ENCODE measurements around the gene ICAM1.

ICAM1 gene

DNA sequence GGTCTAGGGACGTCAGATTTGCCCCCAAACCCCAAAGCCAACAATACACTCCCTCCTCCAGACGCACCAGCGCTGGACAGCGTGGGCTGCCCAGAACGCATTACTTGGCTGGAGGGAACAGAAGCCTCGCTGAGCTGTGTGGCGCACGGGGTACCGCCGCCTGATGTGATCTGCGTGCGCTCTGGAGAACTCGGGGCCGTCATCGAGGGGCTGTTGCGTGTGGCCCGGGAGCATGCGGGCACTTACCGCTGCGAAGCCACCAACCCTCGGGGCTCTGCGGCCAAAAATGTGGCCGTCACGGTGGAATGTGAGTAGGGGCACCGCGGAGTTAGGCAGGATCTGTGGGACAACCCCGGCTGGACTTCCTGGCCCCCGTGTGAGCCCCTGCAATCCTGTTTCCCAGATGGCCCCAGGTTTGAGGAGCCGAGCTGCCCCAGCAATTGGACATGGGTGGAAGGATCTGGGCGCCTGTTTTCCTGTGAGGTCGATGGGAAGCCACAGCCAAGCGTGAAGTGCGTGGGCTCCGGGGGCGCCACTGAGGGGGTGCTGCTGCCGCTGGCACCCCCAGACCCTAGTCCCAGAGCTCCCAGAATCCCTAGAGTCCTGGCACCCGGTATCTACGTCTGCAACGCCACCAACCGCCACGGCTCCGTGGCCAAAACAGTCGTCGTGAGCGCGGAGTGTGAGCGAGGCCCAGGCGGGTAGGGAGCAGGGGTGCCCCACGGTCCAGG, 22.9 kb downstream of the ICAM1 start:
- DNase-seq (ENCODE audit: low spot score): no peak

DNA sequence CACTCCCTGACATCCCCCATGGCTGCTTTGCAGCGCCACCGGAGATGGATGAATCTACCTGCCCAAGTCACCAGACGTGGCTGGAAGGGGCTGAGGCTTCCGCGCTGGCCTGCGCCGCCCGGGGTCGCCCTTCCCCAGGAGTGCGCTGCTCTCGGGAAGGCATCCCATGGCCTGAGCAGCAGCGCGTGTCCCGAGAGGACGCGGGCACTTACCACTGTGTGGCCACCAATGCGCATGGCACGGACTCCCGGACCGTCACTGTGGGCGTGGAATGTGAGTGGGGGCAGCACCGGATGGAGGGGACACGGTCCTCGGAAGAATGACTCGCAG, 23.4 kb downstream of the ICAM1 start:
- DNase-seq (ENCODE audit: low spot score): peak; percentile 63

DNA sequence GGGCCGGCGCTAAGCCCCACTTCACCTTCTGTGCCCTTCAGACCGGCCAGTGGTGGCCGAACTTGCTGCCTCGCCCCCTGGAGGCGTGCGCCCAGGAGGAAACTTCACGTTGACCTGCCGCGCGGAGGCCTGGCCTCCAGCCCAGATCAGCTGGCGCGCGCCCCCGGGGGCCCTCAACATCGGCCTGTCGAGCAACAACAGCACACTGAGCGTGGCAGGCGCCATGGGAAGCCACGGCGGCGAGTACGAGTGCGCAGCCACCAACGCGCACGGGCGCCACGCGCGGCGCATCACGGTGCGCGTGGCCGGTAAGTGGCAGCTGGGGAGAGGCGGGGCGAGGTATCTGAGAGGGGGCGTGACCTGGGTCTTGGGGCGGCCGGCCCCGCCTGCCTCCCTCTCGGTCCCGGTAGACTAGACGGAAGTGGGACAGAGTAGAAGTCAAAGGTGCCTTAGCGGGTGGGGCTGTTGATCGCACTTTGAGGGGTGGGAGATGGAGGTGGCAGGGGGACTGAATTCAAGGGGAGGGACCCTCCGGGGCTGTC, 24.5 kb downstream of the ICAM1 start:
- DNase-seq (ENCODE audit: low spot score): no peak

DNA sequence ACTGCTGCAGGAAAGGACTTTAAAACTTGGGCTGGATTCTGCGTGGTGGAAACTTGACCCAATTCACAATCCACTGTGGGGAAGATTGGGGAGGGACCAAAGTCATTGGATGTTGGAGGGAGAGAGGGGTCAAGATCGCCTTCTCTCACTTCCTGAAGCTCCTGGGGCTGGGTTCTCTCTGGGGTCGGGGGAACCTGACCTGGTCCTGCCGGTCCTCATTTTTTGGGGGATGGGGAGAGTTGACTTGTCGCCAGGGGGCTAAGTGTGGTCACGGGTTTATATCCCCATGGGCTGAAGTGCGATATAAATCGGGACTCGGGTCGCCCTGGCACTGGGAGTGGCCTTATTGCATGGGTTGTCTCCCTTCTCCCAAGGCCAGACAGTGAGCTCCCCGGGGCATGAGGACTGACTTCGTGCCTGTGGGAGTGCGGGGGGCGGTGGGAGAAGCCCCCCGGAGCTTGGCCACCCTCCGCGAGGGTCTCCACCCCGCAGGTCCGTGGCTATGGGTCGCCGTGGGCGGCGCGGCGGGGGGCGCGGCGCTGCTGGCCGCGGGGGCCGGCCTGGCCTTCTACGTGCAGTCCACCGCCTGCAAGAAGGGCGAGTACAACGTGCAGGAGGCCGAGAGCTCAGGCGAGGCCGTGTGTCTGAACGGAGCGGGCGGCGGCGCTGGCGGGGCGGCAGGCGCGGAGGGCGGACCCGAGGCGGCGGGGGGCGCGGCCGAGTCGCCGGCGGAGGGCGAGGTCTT, 25.1 kb downstream of the ICAM1 start:
- DNase-seq (ENCODE audit: low spot score): no peak

DNA sequence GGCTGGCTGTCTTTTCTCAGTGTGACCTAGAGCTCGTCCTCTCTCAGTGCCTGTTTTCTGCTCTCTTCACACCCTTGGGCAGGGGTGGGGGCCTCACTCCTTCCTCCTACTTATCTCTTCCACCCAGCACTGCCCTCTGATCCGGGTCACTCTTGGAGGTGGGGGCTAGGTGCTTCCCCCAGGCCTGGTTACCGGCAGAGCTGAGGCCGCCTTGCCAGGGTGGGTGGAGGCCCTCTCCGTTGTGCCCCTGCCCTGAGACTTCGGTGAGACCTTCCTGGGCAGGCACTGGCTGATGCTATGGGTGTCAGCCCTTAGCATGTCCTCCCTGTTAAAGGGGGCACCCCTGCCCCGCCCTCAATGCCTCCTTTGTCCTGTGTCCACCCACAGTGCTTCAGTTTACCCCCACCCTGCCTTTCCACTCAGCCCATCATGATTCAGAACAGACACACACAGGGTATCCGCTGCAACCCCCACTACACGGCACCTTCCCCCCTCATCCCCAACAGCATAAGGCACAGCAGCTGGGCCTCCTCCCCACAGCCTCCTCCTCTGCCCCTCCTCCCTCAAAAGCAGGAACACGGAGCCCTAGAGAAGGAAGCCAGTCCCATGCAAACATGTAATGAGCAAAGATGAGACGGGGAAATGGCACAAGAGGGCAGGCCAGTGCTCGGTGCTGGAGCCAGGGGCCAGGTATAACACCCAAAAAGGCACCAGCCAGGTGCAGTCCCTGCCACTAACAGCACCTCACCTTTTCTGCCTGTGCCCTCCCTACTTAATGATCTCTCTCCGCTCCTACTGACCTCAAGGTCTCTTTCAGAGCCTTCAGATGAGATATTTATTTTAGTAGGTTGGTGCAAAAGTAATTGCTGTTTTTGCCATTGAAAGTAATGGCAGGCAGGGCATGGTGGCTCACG, 28.9 kb downstream of the ICAM1 start:
- DNase-seq (ENCODE audit: low spot score): no peak

DNA sequence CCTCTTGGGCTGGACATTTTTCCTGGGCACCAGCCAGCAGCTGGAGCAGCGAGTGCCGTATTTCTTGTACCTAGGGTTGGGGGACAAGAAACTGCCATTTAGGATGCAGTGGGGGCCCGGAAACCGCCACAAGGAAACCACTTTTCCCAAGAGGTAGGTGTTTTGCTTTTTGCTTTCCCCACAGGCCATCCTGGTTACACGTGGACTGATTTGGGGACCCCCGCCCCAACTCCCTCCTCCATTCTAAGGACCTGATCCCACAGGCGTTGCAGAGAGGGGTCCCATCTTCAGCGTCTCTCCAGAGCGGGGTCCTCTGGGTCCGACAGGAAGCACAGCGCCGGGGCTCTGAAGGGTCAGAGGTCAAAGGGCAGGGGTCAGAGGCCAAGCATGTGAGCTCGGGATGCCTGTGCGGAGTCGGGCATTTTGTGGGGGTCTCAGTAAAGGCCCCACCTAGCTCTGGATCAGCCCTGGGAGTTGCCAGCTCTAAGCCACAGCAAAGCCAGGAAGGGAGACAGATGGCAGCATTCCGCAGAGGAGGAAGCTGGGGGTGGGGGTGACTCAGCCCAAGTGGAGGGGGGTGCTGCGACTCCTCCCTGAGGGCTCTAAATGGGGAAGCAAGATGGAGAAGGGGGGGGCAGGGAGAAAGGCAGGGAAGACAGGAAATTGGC, 34.4 kb downstream of the ICAM1 start:
- no peak for DNase-seq (ENCODE audit: low spot score)

DNA sequence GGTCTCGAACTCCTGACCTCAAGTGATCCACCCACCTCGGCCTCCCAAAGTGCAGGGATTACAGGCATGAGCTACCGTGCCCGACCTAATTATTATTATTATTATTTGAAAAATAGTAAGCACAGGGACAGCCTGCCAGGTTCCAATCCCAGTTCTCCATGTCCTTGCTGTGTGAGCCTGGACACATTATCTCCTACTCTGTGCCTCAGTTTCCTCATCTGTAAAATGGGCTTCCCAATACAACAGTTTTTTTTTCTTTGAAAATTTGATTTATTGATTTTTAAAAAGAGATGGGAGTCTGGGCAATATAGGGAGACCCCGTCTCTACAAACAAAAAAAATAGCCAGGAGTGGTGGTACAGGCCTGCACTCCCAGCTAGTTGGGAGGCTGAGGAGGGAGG, 35.4 kb downstream of the ICAM1 start:
- DNase-seq (ENCODE audit: low spot score): no peak

DNA sequence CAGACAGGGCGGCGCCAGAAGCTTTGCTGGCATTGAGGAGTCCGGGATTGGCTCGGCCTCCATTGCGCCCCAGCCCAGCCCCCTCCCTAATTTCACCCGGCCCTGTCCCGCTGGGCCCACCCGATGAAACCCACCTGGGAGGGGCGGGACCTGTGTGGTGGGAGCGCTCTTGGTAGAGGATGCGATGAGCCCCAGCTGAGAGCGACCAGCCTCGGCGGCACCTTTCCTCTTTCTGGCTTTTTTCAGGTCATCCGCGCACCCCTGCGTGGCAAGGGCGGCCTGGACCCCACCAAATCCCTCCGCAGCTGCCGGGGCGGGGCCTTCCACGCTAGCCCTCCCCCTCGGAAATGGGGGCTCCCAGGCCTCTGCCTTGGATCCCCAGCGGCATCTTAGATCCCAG, 38.5 kb downstream of the ICAM1 start, which contains the start of gene ZGLP1:
ZGLP1 (minus strand) TSS at position 393 of the 400 bp plus-strand sequence.
- DNase-seq (ENCODE audit: low spot score): no peak

DNA sequence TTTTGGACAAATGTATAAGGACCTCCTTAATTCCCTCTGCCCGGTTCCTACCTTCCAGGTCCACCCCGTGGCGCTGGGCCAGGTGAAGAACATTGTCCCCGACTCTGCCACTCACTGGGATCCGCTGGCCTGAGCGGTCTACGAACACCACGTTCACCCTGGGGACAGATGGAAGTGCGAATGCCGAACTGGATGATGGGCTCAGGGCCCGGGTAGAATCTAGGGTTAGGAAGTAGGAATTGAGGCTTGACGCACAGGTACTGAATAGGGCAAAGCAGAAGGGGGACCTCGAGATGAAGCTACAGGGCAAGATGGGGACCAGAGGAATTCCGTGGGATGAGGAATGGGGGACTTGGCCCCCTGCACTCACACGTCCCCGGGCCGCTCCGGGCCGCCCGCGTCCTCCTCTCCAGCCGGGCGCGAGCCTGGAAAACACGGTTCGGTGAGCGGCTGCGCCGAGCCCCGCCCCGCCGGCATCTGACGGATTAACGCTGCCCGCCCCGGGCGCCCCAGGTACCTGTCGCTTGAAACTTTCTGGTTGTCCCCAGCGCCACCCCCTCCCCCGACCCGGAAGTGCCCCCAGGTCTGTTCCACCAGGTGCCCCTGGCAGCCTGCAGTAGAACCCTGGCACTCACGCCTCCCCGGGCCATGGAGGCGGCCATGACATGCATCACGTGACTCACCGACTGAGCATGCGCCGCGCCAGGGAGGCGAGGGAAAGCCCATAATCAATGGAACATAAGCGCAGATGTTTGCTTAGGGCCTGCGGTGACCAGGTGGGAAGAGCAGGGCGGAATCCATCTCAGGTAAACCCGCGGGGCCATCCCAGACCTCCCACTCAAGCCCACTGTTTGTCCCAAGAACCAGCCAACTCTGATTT, 44.7 kb downstream of the ICAM1 start, which contains the start of gene FDX2:
FDX2 (minus strand) TSS at position 681 of the 880 bp plus-strand sequence; CDS start at position 662, 19 bp downstream.
- DNase-seq (ENCODE audit: low spot score): peak; percentile 91

DNA sequence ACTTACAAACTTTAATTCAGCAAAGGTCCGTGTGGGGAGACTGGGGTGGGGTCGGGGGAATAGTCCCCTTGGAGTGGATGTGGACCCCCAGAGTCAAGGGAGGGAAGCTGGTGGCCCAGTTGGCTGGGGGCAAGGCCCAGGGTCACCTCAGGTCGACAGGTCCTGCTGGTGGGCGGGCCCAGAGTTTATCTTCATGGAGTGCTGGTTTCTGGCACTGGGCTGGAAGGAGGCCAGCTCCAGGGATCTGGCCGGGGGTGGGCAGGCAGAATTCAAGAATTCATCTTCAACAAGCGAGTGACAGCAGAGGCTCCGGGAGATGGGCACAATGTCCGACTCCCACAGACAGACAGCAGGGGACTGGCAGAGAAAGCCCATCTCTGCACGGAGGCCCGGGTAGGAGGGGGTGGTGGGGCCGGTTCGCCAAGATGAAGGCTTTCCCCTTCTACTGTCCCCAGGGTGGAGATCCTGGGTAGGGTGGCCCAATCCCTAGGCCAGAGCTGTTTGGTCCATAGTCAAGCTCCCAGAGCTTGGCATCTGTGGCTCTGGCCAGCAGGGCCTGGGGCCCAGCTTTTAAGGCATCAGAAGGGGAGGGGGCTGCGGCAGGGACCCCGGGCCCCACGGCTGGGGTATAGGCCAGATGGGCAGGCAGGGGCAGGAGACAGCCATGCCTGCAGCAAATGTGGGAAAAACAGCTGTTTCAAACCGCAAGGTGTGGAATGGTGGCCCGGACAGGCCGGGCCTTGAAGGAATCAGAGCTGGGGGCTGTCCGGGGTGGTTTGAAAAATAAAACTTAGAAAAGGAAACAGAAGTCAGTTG, 45.5 kb downstream of the ICAM1 start:
- DNase-seq (ENCODE audit: low spot score): no peak

DNA sequence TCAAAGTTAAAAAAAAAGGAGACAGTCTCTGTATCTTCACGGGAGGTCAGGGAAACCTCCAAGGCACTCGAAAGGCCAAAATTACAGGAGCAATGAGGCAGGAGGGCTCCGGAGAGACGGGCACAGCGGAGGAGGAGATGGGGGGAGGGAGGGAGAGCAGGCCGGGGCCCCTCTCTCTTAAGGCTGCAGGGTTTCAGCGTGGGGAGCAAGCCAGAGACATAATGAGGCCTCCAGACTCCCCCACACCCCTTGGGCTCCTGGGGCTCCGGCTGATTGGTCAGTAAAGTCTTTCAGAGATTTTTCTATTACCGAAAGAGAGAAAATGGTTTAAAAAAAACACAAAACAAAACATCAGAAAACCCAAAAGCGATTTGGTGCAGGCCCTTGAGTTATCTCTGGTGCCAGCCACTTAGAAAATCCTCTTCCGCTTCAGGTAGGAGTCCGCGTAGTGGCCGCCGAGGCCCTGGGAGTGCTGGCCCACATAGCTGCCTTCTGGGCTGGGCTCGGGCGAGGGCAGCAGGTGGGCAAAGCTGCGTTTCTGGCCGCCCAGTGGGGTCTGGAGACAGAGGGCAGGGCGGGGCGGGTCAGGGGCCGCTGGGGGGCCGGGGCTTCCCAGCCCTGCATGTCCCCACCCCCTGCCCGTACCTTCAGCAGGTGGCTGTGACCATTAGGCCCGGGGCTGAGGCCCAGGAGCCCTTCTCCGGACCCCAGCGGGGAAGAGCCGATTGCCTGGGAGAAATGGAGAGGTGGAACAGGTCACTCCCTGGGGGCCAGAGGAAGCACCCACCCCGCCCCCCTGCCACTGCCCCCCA, 46.3 kb downstream of the ICAM1 start:
- DNase-seq (ENCODE audit: low spot score): no peak

DNA sequence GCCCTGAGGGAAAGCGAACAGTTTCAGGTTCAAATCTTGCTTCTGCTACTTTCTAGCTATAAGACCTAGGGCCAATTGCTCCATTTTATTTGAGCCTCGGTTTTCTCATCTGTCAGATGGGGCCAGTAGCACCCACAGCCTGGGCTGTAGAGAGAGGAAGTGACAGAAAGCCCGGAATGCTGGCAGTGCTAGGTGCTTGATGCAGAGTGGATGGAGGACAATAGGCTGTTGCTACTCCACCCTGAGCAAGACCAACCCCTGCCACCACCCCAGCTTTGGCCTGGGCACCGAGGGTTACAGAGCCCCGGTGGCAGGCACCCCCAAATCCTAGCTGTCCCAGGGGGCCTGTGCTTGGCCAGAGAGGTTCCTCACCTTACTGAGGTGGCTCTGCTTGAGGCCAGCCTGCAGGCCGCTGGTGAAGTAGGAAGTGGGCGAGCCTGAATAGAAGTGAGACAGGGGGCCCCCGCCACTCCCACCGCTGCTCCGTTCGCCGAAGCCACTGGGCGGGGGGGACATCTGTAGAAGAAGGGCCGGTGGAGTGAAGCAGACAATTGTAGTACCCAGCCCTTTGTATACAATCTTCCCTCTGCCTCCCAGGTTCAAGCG, 47.0 kb downstream of the ICAM1 start:
- DNase-seq (ENCODE audit: low spot score): no peak

DNA sequence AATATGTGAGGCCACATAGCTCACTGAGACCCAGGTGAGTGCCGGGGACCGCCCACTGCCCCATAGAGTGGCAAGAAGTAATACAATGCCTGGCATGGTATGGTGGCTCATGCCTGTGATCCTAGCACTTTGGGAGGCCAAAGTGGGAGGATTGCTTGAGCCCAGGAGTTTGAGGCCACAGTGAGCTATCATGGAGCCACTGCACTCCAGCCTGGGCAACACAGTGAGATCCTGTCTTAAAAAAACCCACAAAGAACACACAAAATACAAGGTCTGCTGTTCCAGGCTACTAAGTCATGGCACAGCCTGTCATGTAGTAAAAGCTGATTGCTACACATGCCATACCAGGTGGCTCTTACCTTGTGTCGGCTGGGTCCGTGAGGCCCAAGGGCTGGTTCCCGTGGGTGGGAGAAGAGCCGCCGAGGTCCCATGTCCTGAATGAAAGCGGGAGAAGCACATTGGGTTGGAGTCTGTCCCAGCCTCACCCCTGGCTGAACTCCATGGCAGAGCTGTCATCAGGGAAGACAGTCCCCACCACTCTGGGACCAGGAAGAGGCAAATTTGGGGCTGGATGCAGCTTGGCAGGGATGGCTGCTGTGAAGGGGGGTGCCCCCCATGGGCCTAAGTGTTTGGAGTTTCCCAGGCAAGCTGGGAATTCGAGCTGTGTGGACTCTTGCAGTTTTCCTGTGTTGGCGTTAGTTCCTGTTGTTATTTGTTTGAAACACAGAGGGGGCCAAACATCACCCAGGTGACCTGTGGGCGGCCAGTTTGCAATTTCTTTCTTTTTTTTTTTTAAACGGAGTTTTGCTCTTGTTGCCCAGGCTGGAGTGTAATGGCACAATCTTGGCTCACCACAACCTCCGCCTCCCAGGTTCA, 48.1 kb downstream of the ICAM1 start:
- no peak for DNase-seq (ENCODE audit: low spot score)

DNA sequence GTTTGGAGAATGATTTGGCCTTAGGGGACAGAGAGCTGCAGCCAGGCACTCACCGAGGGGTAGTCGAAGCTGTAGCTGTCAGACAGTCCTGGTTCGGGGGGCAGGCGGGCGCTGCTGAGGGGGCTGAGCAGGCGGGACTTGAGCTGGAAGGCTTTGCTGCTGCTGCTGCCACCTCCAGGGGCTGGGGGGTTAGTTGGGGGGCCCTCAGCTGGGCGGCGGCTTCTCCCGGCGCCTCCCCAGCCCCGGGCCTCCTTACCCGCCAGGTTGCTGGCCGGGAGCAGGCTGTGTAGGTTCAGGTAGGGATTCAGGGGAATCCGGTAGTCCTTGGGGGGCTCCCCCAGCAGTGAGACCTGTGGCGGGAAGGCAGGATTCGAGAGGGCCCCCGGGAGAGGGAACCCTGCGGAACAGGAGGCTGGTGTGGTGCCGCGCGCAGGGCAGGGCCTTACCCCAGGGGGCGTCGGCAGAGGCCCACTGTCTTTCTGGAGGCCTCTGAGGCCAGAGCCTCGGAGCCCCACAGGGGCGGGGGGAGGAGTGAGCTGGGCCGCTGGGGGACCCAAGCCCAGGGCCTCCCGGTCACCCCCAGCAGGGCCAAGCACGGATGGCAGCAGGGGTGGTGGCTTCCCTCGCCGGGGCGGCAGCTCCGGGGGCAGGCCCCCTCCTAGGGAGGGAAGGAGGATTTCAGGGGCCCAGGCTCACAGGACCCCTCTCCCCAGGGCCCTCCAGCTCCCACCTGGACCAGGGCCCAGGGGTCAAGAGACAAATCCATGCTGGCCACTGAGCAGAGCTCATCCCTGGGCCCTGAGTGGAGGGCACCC, 49.9 kb downstream of the ICAM1 start:
- no peak for DNase-seq (ENCODE audit: low spot score)

DNA sequence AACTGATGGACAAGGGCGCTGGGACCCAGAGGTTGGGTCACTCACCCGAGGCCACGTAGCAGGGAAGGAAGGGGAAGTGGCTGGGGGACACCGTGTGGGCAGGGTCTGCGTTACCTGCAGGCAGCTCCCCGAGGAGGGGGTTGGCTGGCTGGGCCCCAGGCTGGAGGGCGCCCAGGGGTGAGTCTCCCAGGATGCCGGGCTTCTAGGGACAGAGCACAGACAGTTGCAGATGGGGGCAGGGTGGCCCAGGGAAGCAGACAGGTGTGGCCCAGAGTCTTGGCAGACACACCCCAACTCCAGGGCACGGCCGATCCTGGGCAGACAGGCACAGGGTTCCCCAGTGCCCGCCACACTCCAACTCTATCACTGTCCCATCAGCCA, 50.5 kb downstream of the ICAM1 start:
- no peak for DNase-seq (ENCODE audit: low spot score)
